Esophagus squamous epithelium (tissue), 5 donors: ENCODE data around the gene RBFOX2. TPM values are rescaled to one million over a fixed set of nuclear protein-coding genes. Genes with fewer than 3 reads are reported as not detected.
A peak's percentile ranks its signal among the peaks of the same experiment; 100 is the strongest.
"Not testable (repeated sequence)": the region's sequence is repeated elsewhere in the genome, so short reads cannot be mapped to it uniquely, and the experiment has no call there.

Experiments used
- DNase-seq: peaks from one replicate; lab custom pipeline; 2025; lab: John Stamatoyannopoulos, UW
- H3K27ac ChIP-seq, 4 donors: fragments of 200-600 bp; sonication (generic); one replicate each; pipeline ENCODE4 v1.5.1; 2016 to 2019; ENCODE audit warnings: mild to moderate bottlenecking in 1 of 4
- H3K27me3 ChIP-seq, 4 donors: fragments of 200-600 bp; sonication (generic); 1 replicate in 3 of 4; 2 replicates in 1 of 4; pipeline versions ENCODE4 v1.5.1 to v1.6.0; 2017 to 2021; ENCODE audit warnings: antibody characterized with exemption in 1 of 4
- H3K36me3 ChIP-seq, 3 donors: fragments of 200-600 bp; sonication (generic); one replicate each; pipeline ENCODE4 v1.5.1; 2016 to 2019
- H3K4me1 ChIP-seq, 3 donors: fragments of 200-600 bp; sonication (generic); one replicate each; pipeline ENCODE4 v1.5.1; 2017 to 2019
- H3K4me3 ChIP-seq, 4 donors: fragments of 200-600 bp; sonication (generic); 1 replicate in 3 of 4; 2 replicates in 1 of 4; pipeline ENCODE4 v1.5.1; 2016 to 2019; ENCODE audit warnings: mild to moderate bottlenecking in 2 of 4, moderate library complexity in 1 of 4
- H3K9me3 ChIP-seq, 3 donors: fragments of 200-600 bp; sonication (generic); one replicate each; pipeline ENCODE4 v1.5.1; 2016 to 2019
- CTCF ChIP-seq, 6 experiments: fragments of 450-650 bp in 4 of 6; fragments of 200-600 bp in 2 of 6; sonication (generic) in 2 of 6; IDR thresholded peaks; one replicate each; pipeline ENCODE4 v1.5.1; 2016 to 2019; ENCODE audit warnings: antibody characterized with exemption in 6 of 6, mild to moderate bottlenecking in 4 of 6, moderate library complexity in 4 of 6
- POLR2A ChIP-seq, 4 donors: fragments of 450-650 bp; IDR thresholded peaks; one replicate each; pipeline ENCODE4 v1.6.1; 2017; ENCODE audit warnings: antibody characterized with exemption in 4 of 4, mild to moderate bottlenecking in 4 of 4, moderate library complexity in 3 of 4
- WGBS, 2 donors: methylation state at CpG; one replicate each; pipeline ENCODE4 v1.1.5; 2018; 5-methylcytosine and 5-hydroxymethylcytosine counted together
- intact Hi-C: fragments of 100-400 bp; cut with DNase I; formaldehyde crosslinking; loops from one replicate; pipeline ENCODE4 v1.15.0; 2022
- total RNA-seq, 4 donors: library from RNA; depleted of rRNA; stranded (reverse); fragments of >200 nt; gene quantifications; one replicate each; pipeline ENCODE4 v1.1.0, GENCODE V29; 2016
- donor health status: DM: yes; HTN: yes; CAD: no.

The RBFOX2 gene
- total RNA-seq, 4 donors from 2014 or later, result 33.3 to 69.6 (median 46.3) TPM

GRCh38 chr22:36053242-36054147 is 24.9 kb upstream of the RBFOX2 start:
- Histone ChIP-seq H3K27ac (no peak overlapping the region), H3K27me3 (no peaks in the 10 kb centered on the region), H3K9me3 (no peaks in the 10 kb centered on the region), H3K4me3 (no peak overlapping the region), H3K4me1 (peaks cover 6 to 20% (median 7%) of the 10 kb centered on the region in 3 donors), H3K36me3 (no peaks in the 10 kb centered on the region)
- TF ChIP-seq POLR2A (IDR thresholded peaks at IDR 0.05) (no peak), CTCF (IDR thresholded peaks at IDR 0.05) (no peak)
- no peak for DNase-seq
- intact Hi-C loops, result no loop called here
- 92 to 100% methylated on average over 1 of the region's 1 CpG for WGBS, 2 donors

- no peak overlapping the region for H3K4me3 ChIP-seq
- H3K27ac ChIP-seq, result peak overlapping the region; percentile 67 to 82 (median 73)
- no peaks in the 10 kb centered on the region for H3K36me3 ChIP-seq
- H3K4me1 ChIP-seq, result peaks cover 6 to 20% (median 7%) of the 10 kb centered on the region in 3 donors
- no peak for TF ChIP-seq CTCF (IDR thresholded peaks at IDR 0.05)
- no peak for TF ChIP-seq POLR2A (IDR thresholded peaks at IDR 0.05)
- intact Hi-C loops, result no loop called here
- WGBS, 2 donors, result 51 to 60% methylated on average over 5 of the region's 5 CpGs
- H3K9me3 ChIP-seq, result no peaks in the 10 kb centered on the region
- no peaks in the 10 kb centered on the region for H3K27me3 ChIP-seq
- no peak for DNase-seq
Observed at GRCh38 chr22:36052505-36052941, 23.9 kb upstream of the RBFOX2 start.

GRCh38 chr22:36049678-36049997 is 21.0 kb upstream of the RBFOX2 start:
- no peak for TF ChIP-seq POLR2A (IDR thresholded peaks at IDR 0.05)
- TF ChIP-seq CTCF (IDR thresholded peaks at IDR 0.05), result no peak
- Histone ChIP-seq H3K4me3 (no peak overlapping the region), H3K9me3 (no peaks in the 10 kb centered on the region), H3K4me1 (peaks cover 6 to 15% (median 7%) of the 10 kb centered on the region in 3 donors), H3K27ac (no peak overlapping the region), H3K36me3 (no peaks in the 10 kb centered on the region), H3K27me3 (no peaks in the 10 kb centered on the region)
- WGBS, 2 donors, result 85 to 93% methylated on average over 2 of the region's 2 CpGs
- intact Hi-C loops, result no loop called here
- DNase-seq, result no peak

- Histone ChIP-seq H3K36me3 (no peaks in the 10 kb centered on the region), H3K27ac (no peak overlapping the region), H3K4me3 (no peak overlapping the region), H3K4me1 (peaks cover 6 to 15% (median 7%) of the 10 kb centered on the region in 3 donors), H3K9me3 (no peaks in the 10 kb centered on the region), H3K27me3 (no peaks in the 10 kb centered on the region)
- intact Hi-C loops, result no loop called here
- WGBS, 2 donors, result 68 to 83% methylated on average over 7 to 10 of the region's 11 CpGs
- no peak for TF ChIP-seq CTCF (IDR thresholded peaks at IDR 0.05)
- TF ChIP-seq POLR2A (IDR thresholded peaks at IDR 0.05), result no peak
- DNase-seq, result no peak
Observed at GRCh38 chr22:36048911-36049677, 20.5 kb upstream of the RBFOX2 start.

GRCh38 chr22:36044517-36044916 is 15.9 kb upstream of the RBFOX2 start:
- H3K4me1 ChIP-seq, H3K36me3 ChIP-seq, H3K4me3 ChIP-seq, intact Hi-C loops, H3K27me3 ChIP-seq, DNase-seq, H3K27ac ChIP-seq, H3K9me3 ChIP-seq: not testable (repeated sequence)
- WGBS, 2 donors, result 89 to 91% methylated on average over 3 of the region's 3 CpGs
